Measurements from ENCODE around the gene PTPRG. TPM values are rescaled to one million over a fixed set of nuclear protein-coding genes. Genes with fewer than 3 reads are reported as not detected.

PTPRG gene
- total RNA-seq, 1 donor = 148 TPM

- H3K27me3 ChIP-seq (ENCODE audit: insufficient read depth, low read length) = no peaks in the 10 kb centered on the region
- no peaks in the 10 kb centered on the region for H4K20me1 ChIP-seq (ENCODE audit: insufficient read depth, low read length)
- no peak overlapping the region for H3K4me3 ChIP-seq (ENCODE audit: insufficient read depth, low read length)
- no peaks in the 10 kb centered on the region for H3K36me3 ChIP-seq (ENCODE audit: insufficient read depth, low read length)
- no peak overlapping the region for H2AFZ ChIP-seq (ENCODE audit: low read length)
- H3K4me2 ChIP-seq (ENCODE audit: insufficient read depth, low read length) = no peak overlapping the region
- DNase-seq (ENCODE audit: insufficient read length, low spot score, missing footprints) = no peak
- no peak overlapping the region for H3K27ac ChIP-seq (ENCODE audit: low read depth, low read length)
- H3K4me1 ChIP-seq (ENCODE audit: insufficient read depth, low read length) = peaks cover 3% of the 10 kb centered on the region
- no peak for TF ChIP-seq CTCF (IDR thresholded peaks at IDR 0.05; ENCODE audit: extremely low read depth, low read depth, low read length)
- no peaks in the 10 kb centered on the region for H3K79me2 ChIP-seq (ENCODE audit: insufficient read depth, low read length)
- no peaks in the 10 kb centered on the region for H3K9me3 ChIP-seq (ENCODE audit: low read depth, low read length)
Observed at GRCh38 chr3:62015111-62015510, 453.7 kb downstream of the PTPRG start.

- H3K4me1 ChIP-seq (ENCODE audit: insufficient read depth, low read length) = peaks cover 3% of the 10 kb centered on the region
- no peak for DNase-seq (ENCODE audit: insufficient read length, low spot score, missing footprints)
- no peaks in the 10 kb centered on the region for H3K79me2 ChIP-seq (ENCODE audit: insufficient read depth, low read length)
- H3K27ac ChIP-seq (ENCODE audit: low read depth, low read length) = no peak overlapping the region
- H3K4me3 ChIP-seq (ENCODE audit: insufficient read depth, low read length) = no peak overlapping the region
- no peaks in the 10 kb centered on the region for H4K20me1 ChIP-seq (ENCODE audit: insufficient read depth, low read length)
- H3K36me3 ChIP-seq (ENCODE audit: insufficient read depth, low read length) = no peaks in the 10 kb centered on the region
- no peaks in the 10 kb centered on the region for H3K9me3 ChIP-seq (ENCODE audit: low read depth, low read length)
- no peaks in the 10 kb centered on the region for H3K27me3 ChIP-seq (ENCODE audit: insufficient read depth, low read length)
- H2AFZ ChIP-seq (ENCODE audit: low read length) = no peak overlapping the region
- H3K4me2 ChIP-seq (ENCODE audit: insufficient read depth, low read length) = no peak overlapping the region
- TF ChIP-seq CTCF (IDR thresholded peaks at IDR 0.05; ENCODE audit: extremely low read depth, low read depth, low read length) = no peak
Observed at GRCh38 chr3:62019906-62020305, 458.5 kb downstream of the PTPRG start.

GRCh38 chr3:62020706-62021105, 459.3 kb downstream of the PTPRG start:
- H2AFZ ChIP-seq (ENCODE audit: low read length) = no peak overlapping the region
- DNase-seq (ENCODE audit: insufficient read length, low spot score, missing footprints) = no peak
- no peak overlapping the region for H3K4me2 ChIP-seq (ENCODE audit: insufficient read depth, low read length)
- peaks cover 3% of the 10 kb centered on the region for H3K4me1 ChIP-seq (ENCODE audit: insufficient read depth, low read length)
- H4K20me1 ChIP-seq (ENCODE audit: insufficient read depth, low read length) = no peaks in the 10 kb centered on the region
- TF ChIP-seq CTCF (IDR thresholded peaks at IDR 0.05; ENCODE audit: extremely low read depth, low read depth, low read length) = no peak
- H3K36me3 ChIP-seq (ENCODE audit: insufficient read depth, low read length) = no peaks in the 10 kb centered on the region
- H3K4me3 ChIP-seq (ENCODE audit: insufficient read depth, low read length) = no peak overlapping the region
- H3K79me2 ChIP-seq (ENCODE audit: insufficient read depth, low read length) = no peaks in the 10 kb centered on the region
- H3K9me3 ChIP-seq (ENCODE audit: low read depth, low read length) = no peaks in the 10 kb centered on the region
- no peak overlapping the region for H3K27ac ChIP-seq (ENCODE audit: low read depth, low read length)
- no peaks in the 10 kb centered on the region for H3K27me3 ChIP-seq (ENCODE audit: insufficient read depth, low read length)

GRCh38 chr3:62022312-62022711, 460.9 kb downstream of the PTPRG start:
- Histone ChIP-seq H3K9me3 (ENCODE audit: low read depth, low read length) (no peaks in the 10 kb centered on the region), H3K27me3 (ENCODE audit: insufficient read depth, low read length) (no peaks in the 10 kb centered on the region), H4K20me1 (ENCODE audit: insufficient read depth, low read length) (no peaks in the 10 kb centered on the region), H3K4me1 (ENCODE audit: insufficient read depth, low read length) (peaks cover 3% of the 10 kb centered on the region), H3K79me2 (ENCODE audit: insufficient read depth, low read length) (no peaks in the 10 kb centered on the region), H3K36me3 (ENCODE audit: insufficient read depth, low read length) (no peaks in the 10 kb centered on the region), H3K4me2 (ENCODE audit: insufficient read depth, low read length) (no peak overlapping the region), H3K4me3 (ENCODE audit: insufficient read depth, low read length) (no peak overlapping the region), H2AFZ (ENCODE audit: low read length) (no peak overlapping the region), H3K27ac (ENCODE audit: low read depth, low read length) (no peak overlapping the region)
- DNase-seq (ENCODE audit: insufficient read length, low spot score, missing footprints) = no peak
- no peak for TF ChIP-seq CTCF (IDR thresholded peaks at IDR 0.05; ENCODE audit: extremely low read depth, low read depth, low read length)

All from osteoblast (primary cell).